Activated T-cell treated with anti-CD3 and anti-CD28 coated beads, Interleukin-2, amount 50 U/mL, for 24 hours (primary cell): Measurements from ENCODE around the gene ACACA.

ENCODE experiments used
- DNase-seq: peaks from one replicate; pipeline ENCODE4 v3.0.0-alpha.2; 2020
- H3K27ac Mint-ChIP-seq: 2 replicates; pipeline ENCODE4 v1.8.0; 2020; ENCODE audit warnings: mild to moderate bottlenecking, mixed read lengths
- H3K27me3 Mint-ChIP-seq: 2 replicates; pipeline ENCODE4 v1.8.0; 2020; ENCODE audit warnings: mixed read lengths
- H3K36me3 Mint-ChIP-seq: 2 replicates; pipeline ENCODE4 v1.8.0; 2020; ENCODE audit warnings: low read depth, mixed read lengths
- H3K4me1 Mint-ChIP-seq: 2 replicates; pipeline ENCODE4 v1.8.0; 2020; ENCODE audit warnings: low read depth, mixed read lengths
- H3K4me3 Mint-ChIP-seq: 2 replicates; pipeline ENCODE4 v1.8.0; 2020; ENCODE audit warnings: mild to moderate bottlenecking, moderate library complexity, mixed read lengths
- H3K9me3 Mint-ChIP-seq: 2 replicates; pipeline ENCODE4 v1.8.0; 2020; ENCODE audit warnings: mixed read lengths

The ACACA gene

DNA sequence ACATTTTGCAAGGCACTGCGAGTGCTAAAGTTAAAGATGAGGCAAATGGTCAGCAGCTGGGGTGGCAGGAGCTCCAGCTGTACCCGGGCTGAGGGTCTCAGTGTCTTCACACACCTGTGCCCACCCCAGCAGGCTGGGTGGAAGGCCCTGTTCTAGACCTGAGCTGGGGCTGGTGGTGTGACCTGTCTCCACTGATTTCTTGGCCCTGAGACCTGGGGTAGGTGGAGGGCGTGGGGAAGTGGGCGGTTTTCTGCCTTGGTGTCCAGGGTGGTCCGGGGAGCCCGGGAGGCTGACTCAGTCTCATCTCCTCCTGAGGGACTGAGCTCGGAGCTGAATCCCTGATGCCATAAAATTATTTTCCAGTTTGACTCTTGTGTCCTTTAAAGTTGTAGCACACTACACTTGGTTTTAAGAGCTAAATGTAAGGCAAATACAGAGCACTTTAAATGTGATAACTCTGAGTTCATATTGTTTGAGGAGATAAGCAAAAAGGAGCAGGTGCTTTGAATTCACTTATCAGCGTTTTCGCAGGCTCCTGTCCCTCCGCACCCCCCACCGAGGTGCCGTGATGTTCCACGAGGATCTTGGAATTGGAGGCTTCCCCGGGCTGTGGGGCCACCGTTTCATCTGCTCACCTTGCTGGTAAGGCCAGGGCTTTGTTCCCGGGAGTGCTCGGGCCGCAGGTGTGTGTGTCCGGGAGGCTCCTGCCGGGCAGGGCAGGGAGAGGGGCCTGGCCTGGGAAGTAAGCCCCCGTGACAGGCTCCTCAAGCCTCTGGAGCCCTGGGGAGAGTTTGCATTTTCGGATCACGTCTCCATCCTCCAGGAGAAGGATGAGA is 340.9 kb downstream of the ACACA start:
- no peaks in the 10 kb centered on the region for H3K9me3 Mint-ChIP-seq

GRCh38 chr17:37064956-37065355 is 341.7 kb downstream of the ACACA start:
- Mint-ChIP-seq H3K27me3 (no peaks in the 10 kb centered on the region), H3K4me3 (no peak overlapping the region), H3K9me3 (no peaks in the 10 kb centered on the region), H3K27ac (no peak overlapping the region), H3K36me3 (no peaks in the 10 kb centered on the region), H3K4me1 (no peaks in the 10 kb centered on the region)
- no peak for DNase-seq

More for the DNA sequence above, 340.9 kb downstream of the ACACA start:
- Mint-ChIP-seq H3K4me3 (no peak overlapping the region), H3K27me3 (no peaks in the 10 kb centered on the region), H3K36me3 (no peaks in the 10 kb centered on the region), H3K27ac (no peak overlapping the region), H3K4me1 (no peaks in the 10 kb centered on the region)
- DNase-seq: no peak

GRCh38 chr17:37064206-37064605 is 342.4 kb downstream of the ACACA start:
- Mint-ChIP-seq H3K9me3 (no peaks in the 10 kb centered on the region), H3K4me1 (no peaks in the 10 kb centered on the region), H3K4me3 (no peak overlapping the region), H3K27ac (no peak overlapping the region), H3K27me3 (no peaks in the 10 kb centered on the region), H3K36me3 (peaks cover under 1% of the 10 kb centered on the region)
- no peak for DNase-seq

DNA sequence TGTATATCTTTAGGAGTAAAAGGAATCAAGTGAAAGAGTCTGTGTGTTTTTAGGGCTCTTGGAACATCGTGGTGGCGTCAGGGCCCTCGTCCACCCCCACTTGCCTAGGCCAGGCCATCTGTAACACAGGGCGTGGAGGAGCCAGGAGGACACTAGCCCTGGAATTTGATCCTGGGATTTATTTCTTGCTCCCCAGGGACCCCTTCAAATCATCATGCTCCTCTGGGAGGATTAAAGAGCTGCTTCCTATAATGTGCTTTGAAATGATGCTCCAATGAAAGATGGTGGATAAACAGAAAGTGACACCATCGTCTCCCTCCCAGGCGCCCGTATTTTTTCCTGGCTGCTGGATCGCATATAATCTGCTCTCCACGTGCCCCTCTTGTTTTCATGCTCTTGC is 344.6 kb downstream of the ACACA start:
- Mint-ChIP-seq H3K27ac (no peak overlapping the region), H3K36me3 (peaks cover 16% of the 10 kb centered on the region), H3K4me1 (no peaks in the 10 kb centered on the region), H3K27me3 (no peaks in the 10 kb centered on the region), H3K4me3 (no peak overlapping the region), H3K9me3 (no peaks in the 10 kb centered on the region)
- DNase-seq: no peak

GRCh38 chr17:37060928-37061327 is 345.7 kb downstream of the ACACA start:
- Mint-ChIP-seq H3K27me3 (no peaks in the 10 kb centered on the region), H3K27ac (no peak overlapping the region), H3K4me3 (no peak overlapping the region), H3K9me3 (no peaks in the 10 kb centered on the region), H3K36me3 (peaks cover 26% of the 10 kb centered on the region), H3K4me1 (no peaks in the 10 kb centered on the region)
- DNase-seq: no peak

DNA sequence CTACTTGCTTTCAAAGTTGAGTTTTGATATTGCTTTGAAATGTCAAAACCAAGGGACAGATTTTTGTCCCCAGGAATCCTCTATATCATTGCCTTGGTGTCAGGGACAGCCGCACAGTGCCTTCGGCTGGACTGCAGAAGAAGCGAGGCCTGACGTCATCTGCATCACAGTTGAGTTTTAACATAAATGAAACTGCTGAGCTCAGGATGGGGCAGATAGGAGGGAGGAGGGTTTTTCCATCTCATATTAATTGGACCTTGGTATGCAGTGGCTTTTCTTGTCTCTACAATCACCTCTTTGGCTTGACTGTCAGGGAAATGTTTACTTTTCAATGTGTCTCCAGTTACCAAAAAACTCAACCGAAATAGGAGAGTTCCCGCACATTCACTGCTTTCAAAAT is 346.5 kb downstream of the ACACA start:
- DNase-seq: no peak
- Mint-ChIP-seq H3K36me3 (peaks cover 35% of the 10 kb centered on the region), H3K4me1 (no peaks in the 10 kb centered on the region), H3K27ac (no peak overlapping the region), H3K9me3 (no peaks in the 10 kb centered on the region), H3K4me3 (no peak overlapping the region), H3K27me3 (no peaks in the 10 kb centered on the region)

DNA sequence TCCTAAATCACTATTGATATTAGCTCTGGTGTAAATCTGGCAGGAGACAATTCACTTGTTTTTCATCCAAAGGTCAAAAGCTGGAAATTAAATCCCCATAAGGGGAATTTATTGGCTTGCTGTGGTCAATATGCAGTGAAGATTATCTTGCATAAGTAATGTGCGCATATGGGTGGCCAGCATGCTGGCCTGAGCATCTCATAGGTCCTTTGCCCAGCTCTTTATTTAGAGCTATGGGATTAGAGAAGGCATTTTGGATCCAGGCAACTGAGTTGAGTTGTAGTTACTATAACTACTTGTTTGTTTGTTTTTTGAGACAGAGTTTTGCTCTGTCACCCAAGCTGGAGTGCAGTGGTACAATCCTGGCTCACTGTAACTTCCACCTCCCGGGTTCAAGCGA is 347.1 kb downstream of the ACACA start:
- H3K27ac Mint-ChIP-seq: no peak overlapping the region
- no peaks in the 10 kb centered on the region for H3K9me3 Mint-ChIP-seq
- no peaks in the 10 kb centered on the region for H3K4me1 Mint-ChIP-seq
- H3K27me3 Mint-ChIP-seq: no peaks in the 10 kb centered on the region
- peaks cover 41% of the 10 kb centered on the region for H3K36me3 Mint-ChIP-seq
- no peak overlapping the region for H3K4me3 Mint-ChIP-seq
- DNase-seq: no peak

DNA sequence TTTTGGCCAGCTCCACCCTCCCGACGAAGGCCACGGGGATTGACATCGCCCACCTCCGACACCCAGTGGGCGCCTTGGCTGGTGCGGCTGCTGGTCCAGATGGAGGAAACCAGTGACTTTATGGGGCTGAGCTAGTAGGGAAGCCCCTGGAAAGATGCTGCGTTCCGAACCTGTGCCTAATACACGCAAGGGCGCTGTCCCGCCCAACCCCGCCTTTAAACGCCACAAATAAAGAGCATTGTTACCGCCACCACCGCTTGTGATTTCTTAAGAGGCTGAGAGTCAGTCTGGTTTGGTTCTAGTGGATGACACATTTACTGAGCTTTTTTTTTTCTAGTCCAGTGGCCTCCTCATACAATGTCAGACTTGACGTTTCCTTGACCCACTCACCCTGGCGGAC is 350.0 kb downstream of the ACACA start:
- Mint-ChIP-seq H3K27ac (no peak overlapping the region), H3K36me3 (peaks cover 61% of the 10 kb centered on the region), H3K4me1 (no peaks in the 10 kb centered on the region), H3K9me3 (no peaks in the 10 kb centered on the region), H3K27me3 (no peaks in the 10 kb centered on the region), H3K4me3 (no peak overlapping the region)
- no peak for DNase-seq

GRCh38 chr17:37054894-37055293 is 351.7 kb downstream of the ACACA start:
- H3K27me3 Mint-ChIP-seq: no peaks in the 10 kb centered on the region
- no peak overlapping the region for H3K4me3 Mint-ChIP-seq
- no peak for DNase-seq
- H3K4me1 Mint-ChIP-seq: no peaks in the 10 kb centered on the region
- peaks cover 74% of the 10 kb centered on the region for H3K36me3 Mint-ChIP-seq
- no peak overlapping the region for H3K27ac Mint-ChIP-seq
- no peaks in the 10 kb centered on the region for H3K9me3 Mint-ChIP-seq

DNA sequence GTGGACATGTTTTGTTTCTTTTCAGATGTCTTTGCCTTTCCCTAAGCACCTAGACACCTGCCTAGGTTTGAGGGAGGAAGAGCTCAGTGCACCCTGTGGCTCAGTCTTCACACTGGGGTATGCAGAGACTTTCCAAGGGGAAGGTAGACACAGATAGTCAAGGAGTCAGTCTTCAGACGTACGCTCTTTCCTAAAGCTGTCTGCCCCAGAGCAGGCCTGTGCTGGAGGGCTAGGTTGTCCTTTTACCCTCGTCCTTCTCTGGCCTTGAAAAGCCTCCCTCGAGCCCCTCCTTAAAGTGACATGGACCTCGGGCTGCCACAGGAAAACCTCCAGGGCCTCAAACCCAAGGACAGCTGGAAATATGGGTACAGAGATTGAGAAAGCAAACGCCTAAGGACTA is 354.2 kb downstream of the ACACA start:
- H3K27ac Mint-ChIP-seq: no peak overlapping the region
- no peak overlapping the region for H3K4me3 Mint-ChIP-seq
- H3K4me1 Mint-ChIP-seq: peaks cover 6% of the 10 kb centered on the region
- H3K9me3 Mint-ChIP-seq: no peaks in the 10 kb centered on the region
- peaks cover 84% of the 10 kb centered on the region for H3K36me3 Mint-ChIP-seq
- no peak for DNase-seq
- no peaks in the 10 kb centered on the region for H3K27me3 Mint-ChIP-seq

- Mint-ChIP-seq H3K27ac (no peak overlapping the region), H3K9me3 (no peaks in the 10 kb centered on the region), H3K4me1 (peaks cover 8% of the 10 kb centered on the region), H3K27me3 (no peaks in the 10 kb centered on the region), H3K36me3 (peaks cover 79% of the 10 kb centered on the region), H3K4me3 (no peak overlapping the region)
- DNase-seq: no peak
These were observed 354.8 kb downstream of the ACACA start for GRCh38 chr17:37051833-37052232.

- H3K27ac Mint-ChIP-seq: no peak overlapping the region
These were observed 355.3 kb downstream of the ACACA start for GRCh38 chr17:37051381-37051780.

GRCh38 chr17:37050920-37051319 is 355.7 kb downstream of the ACACA start:
- Mint-ChIP-seq H3K9me3 (no peaks in the 10 kb centered on the region), H3K36me3 (peaks cover 71% of the 10 kb centered on the region), H3K4me1 (peaks cover 8% of the 10 kb centered on the region), H3K27me3 (no peaks in the 10 kb centered on the region), H3K27ac (no peak overlapping the region), H3K4me3 (no peak overlapping the region)
- no peak for DNase-seq

More at GRCh38 chr17:37051381-37051780, 355.3 kb downstream of the ACACA start:
- peaks cover 8% of the 10 kb centered on the region for H3K4me1 Mint-ChIP-seq
- H3K36me3 Mint-ChIP-seq: peaks cover 75% of the 10 kb centered on the region
- H3K9me3 Mint-ChIP-seq: no peaks in the 10 kb centered on the region
- H3K27me3 Mint-ChIP-seq: no peaks in the 10 kb centered on the region
- DNase-seq: no peak
- H3K4me3 Mint-ChIP-seq: no peak overlapping the region

GRCh38 chr17:37048811-37049210 is 357.8 kb downstream of the ACACA start:
- Mint-ChIP-seq H3K27ac (no peak overlapping the region), H3K9me3 (no peaks in the 10 kb centered on the region), H3K4me3 (no peak overlapping the region), H3K4me1 (peaks cover 8% of the 10 kb centered on the region), H3K27me3 (no peaks in the 10 kb centered on the region), H3K36me3 (peaks cover 62% of the 10 kb centered on the region)
- DNase-seq: no peak

GRCh38 chr17:37047631-37048104 is 359.0 kb downstream of the ACACA start:
- Mint-ChIP-seq H3K36me3 (peaks cover 61% of the 10 kb centered on the region), H3K4me1 (peaks cover 13% of the 10 kb centered on the region), H3K9me3 (no peaks in the 10 kb centered on the region), H3K4me3 (no peak overlapping the region), H3K27ac (peak overlapping the region; percentile 61), H3K27me3 (no peaks in the 10 kb centered on the region)
- DNase-seq: peak; percentile 84
